Activated gamma-delta T cell treated with anti-CD3 and anti-CD28 coated beads, Interleukin-2, amount 50 U/mL, for 16 hours (primary cell): Measurements from ENCODE around the gene MAGIX.
"Not testable (repeated sequence)": the region's sequence is repeated elsewhere in the genome, so short reads cannot be mapped to it uniquely, and the experiment has no call there.

Source experiments
- DNase-seq: peaks from one replicate; pipeline ENCODE4 v3.0.0-alpha.2; 2020; ENCODE audit warnings: low read depth

Gene MAGIX

GRCh38 chrX:49162620-49163019, at the start of gene MAGIX:
Gene MAGIX (plus strand): TSS chrX:49162758. CDS start chrX:49162890, 132 bp downstream.
- DNase-seq: no peak

DNA sequence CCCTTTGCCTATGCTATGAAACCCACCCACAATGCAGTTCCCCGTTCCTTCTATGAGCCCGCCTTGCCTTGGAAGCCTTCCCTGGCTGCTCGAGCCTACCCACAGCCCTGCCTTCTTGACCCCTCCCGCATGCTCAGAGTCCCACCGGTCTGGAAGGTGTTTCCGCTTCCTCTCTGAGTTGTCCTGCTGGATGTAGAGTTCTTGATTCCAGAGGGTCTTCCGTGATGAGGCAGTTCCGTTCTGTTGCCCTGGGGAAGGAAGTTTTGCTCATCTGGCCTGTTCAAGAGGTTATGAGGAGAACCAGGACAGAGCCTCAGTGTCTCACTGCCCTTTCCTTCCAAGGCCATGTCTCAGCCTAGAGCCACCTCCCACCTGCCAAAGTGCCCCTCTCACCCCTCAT, 46.5 kb upstream of the MAGIX start:
- DNase-seq: no peak

DNA sequence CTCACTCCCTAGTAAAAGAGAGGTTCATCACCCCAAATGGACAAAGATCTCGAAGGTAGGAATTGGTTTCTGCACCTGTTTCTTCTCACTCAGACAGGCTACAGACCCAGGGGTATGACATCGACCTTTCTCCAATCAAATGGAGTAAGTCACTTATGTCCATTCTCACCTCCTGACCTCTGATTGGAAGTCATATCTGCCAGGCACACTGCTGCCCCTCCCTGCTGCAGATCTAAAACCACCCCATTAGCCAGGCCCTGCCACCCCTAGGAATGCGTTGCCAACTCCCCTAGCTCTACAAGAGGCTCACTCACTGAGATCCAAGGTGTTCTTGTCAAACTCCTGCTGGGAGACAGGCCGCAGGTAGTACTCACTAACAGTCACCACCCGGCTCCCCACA, 45.8 kb upstream of the MAGIX start:
- DNase-seq: no peak

GRCh38 chrX:49117581-49117980, 45.0 kb upstream of the MAGIX start:
- DNase-seq: no peak

- no peak for DNase-seq
These were observed 42.5 kb upstream of the MAGIX start for GRCh38 chrX:49120091-49120490.

- no peak for DNase-seq
These were observed 40.1 kb upstream of the MAGIX start for GRCh38 chrX:49122499-49122898.

DNA sequence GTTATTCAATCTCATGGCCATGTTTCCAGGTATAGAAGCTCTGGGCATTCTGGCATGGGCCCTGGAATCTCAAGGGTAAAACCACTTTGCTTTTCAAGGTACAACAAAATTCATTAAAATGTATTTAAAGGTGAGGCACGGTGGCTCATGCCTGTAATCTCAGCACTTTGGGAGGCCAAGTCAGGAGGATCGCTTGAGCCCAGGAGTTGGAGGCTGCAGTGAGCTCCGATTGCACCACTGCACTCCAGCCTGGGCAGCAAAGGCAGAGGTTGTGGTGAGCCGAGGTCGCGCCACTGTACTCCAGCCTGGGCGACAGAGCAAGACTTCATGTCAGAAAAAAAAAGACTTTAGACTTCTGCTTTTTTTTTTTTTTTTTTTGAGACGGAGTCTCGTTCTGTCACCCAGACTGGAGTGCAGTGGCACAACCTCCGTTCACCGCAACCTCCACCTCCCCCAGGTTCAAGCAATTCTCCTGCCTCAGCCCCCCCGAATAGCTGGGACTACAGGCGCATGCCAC, 34.8 kb upstream of the MAGIX start:
- DNase-seq: not testable (repeated sequence)

DNA sequence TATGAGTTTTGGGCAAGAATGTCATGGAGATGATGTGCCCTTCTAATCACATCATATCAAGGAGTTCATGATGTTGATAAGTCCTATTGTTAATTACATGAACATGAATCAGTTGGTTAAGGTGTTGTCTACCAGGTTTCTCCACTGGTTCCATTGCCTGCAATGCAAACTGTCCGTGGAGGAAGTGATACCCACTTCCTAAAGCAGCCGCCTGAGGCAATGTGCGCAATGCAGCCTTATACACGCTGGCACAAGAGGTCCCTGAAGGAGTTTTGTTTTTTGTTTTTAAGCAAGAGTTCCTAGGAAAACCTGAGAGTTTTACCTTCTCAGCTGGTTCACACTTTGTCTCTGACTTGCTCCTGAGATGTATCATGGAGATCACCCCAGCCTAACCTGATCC, 33.1 kb upstream of the MAGIX start:
- no peak for DNase-seq

DNA sequence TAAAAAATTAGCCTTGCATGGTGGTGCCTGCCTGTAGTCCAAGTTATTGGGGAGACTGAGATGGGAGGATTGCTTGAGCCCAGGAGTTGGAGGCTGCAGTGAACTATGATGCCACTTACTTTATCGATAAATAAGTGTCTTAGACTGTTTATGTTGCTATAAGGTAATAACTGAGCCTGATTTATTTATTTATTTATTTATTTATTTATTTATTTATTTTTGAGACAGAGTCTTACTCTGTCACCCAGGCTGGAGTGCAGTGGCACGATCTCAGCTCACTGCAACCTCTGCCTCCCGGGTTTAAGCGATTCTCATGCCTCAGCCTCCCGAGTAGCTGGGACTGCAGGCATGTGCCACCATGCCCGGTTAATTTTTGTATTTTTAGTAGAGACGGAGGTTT, 30.3 kb upstream of the MAGIX start:
- DNase-seq: not testable (repeated sequence)

DNA sequence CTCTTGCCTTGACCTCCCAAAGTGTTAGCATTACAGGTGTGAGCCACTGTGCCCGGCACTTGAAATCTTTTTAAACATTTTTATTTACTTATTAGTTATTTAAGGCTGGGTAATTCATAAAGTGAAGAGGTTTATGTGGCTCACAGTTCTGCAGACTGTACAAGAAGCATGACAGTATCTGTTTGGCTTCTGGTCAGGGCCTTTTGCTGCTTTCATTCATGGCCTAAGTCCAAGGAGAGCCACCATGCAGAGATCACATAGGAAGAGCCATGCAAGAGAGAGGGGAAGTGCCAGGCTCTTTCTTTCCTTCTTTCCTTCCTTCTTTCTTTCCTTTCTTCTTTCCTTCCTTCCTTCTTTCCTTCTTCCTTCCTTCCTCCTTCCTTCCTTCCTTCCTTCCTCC, 28.8 kb upstream of the MAGIX start:
- no peak for DNase-seq

- no peak for DNase-seq
These were observed 25.1 kb upstream of the MAGIX start for GRCh38 chrX:49137492-49137891.

DNA sequence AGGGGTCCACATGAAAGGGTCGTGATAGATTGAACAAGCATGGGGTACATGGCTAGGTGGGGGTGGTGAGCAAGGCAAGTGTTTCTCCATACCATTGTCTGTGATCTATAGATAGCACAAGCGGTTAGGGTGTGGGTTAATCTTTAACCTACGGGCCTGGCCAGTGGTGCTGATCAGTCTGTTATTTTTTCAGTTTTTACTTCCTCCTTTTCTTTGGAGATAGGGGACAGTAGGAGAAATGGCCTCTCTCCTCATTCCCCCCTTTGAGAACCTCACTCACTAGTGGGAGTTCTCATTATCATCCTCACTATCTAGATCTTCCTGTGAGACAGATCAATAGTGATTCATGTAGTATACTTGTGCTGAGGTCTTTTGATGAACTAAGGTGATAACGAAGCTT, 22.8 kb upstream of the MAGIX start:
- no peak for DNase-seq

DNA sequence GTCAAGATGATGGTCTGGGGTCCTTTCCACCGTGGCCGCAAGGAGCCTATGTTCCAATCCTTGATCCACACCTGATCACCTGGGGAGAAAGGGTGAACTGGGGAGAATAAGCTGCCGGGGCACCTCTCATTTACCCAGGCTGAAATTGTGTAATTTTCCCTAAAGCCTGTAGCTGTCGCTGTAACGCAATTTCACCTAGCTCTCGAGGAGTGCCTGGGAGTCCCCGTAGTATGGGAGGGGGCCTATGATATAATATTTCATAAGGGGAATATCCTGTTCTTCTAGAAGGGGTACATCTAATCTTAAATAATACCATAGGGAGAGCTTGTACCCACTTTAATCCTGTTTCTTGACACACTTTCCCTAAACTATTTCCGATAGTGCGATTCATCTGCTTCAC, 20.3 kb upstream of the MAGIX start:
- DNase-seq: not testable (repeated sequence)

DNA sequence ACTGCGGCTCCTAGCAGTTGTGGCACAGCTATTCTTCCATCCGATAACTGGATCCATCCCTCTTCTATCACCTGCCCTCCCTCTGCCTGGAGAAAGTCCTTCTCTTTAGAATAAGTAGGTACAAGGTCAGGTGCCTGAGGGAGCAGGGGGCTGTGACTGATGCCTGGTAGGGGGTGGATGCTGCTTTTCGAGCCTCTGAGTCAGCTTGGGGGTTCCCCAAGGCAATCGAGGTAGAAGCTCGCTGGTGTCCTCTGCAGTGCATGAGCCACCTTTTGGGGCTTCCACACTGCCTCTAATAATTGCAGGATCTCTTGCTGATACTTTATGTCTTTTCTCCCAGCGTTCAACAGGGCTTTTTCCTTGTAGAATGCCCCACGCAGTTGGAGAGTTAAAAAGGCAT, 19.4 kb upstream of the MAGIX start:
- not testable (repeated sequence) for DNase-seq

GRCh38 chrX:49147282-49147681, 15.3 kb upstream of the MAGIX start:
- no peak for DNase-seq

DNA sequence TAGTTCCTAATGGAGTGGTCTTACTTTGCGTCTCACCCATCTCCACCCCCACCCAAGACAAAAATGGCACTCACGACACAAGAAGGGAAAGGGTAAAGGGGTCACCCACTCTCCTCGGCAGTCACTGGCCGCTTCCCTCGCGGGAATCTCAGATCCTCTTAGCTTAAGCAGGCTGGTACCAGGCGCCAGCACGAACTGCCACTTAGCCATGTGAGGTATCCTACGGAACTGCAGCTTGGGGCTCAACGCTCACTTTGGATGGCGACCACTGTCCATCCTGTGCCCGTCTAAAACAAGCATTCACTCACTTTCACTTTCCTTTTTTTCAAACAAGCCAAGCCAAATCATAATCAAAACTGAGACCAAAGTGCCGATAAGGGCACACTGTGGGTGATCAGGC, 14.6 kb upstream of the MAGIX start:
- DNase-seq: no peak

GRCh38 chrX:49148390-49149100, 14.0 kb upstream of the MAGIX start:
- not testable (repeated sequence) for DNase-seq

DNA sequence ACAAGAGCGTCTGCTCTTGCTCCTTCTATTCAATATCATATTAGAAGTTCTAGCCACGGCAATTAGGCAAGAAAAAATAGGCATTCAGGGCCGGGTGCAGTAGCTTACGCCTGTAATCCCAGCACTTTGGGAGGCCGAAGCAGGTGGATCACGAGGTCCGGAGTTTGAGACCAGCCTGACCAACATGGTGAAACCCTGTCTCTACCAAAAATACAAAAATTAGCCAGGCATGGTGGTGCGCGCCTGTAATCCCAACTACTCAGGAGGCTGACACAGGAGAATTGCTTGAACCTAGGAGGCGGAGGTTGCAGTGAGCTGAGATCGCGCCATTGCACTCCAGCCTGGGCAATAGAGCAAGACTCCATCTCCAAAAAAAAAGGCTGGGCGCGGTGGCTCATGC, 13.3 kb upstream of the MAGIX start:
- not testable (repeated sequence) for DNase-seq

GRCh38 chrX:49153467-49153866, 9.1 kb upstream of the MAGIX start:
- no peak for DNase-seq

DNA sequence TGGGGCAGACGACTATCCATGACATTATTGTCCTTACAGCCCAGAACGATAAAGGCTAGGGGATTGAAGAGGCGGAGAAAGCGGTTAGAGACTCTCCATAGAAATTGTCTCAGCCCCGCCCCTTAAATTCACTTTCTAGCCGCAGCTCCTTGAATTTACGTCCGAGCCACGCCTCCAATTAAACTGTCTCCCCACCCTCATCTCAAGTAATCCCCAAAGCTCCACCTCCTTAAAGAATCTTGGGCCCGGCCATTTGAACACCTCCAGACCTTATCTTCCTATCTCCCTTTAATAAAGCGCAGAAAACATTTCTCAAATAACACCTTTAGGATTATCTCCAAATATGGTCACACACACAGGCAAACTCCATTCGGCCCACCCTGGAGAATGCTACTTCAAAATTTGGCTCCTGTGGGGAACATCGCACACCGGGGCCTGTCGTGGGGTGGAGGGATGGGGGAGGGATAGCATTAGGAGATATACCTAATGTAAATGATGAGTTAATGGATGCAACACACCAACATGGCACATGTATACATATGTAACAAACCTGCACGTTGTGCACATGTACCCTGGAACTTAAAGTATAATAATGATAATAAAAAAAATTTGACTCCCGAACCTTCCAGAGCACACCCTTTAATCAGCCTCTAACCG, 7.2 kb upstream of the MAGIX start:
- DNase-seq: no peak

GRCh38 chrX:49155900-49156837, 6.4 kb upstream of the MAGIX start:
- peak; percentile 72 for DNase-seq

- no peak for DNase-seq
These were observed 5.4 kb upstream of the MAGIX start for GRCh38 chrX:49157194-49157593.

DNA sequence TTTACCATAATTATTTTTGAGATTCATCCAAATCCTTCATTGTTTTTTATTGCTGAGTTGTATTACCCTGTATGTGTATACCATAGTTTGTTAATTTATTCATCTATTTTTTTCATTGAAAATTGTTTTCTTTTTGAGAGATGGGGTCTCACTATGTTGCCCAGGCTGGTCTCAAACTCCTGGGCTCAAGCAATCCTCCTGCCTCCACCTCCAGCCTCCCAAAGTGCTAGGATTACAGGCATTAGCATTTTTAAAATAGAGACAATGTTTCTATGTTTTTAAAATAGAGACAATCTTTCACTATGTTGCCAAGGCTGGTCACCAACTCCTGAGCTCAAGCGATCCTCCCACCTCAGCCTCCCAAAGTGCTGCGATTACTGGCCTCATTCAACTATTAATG, 1.6 kb upstream of the MAGIX start:
- no peak for DNase-seq
